HG02571 (cell line): ENCODE data around the gene INPP5A.

Experiments used
- ATAC-seq: cut with Tn5 transposase; IDR thresholded peaks from one replicate; pipeline ENCODE4 v1.9.1; 2021; ENCODE audit warnings: mild to moderate bottlenecking, moderate library complexity; ENCODE audit not compliant: unreplicated experiment

The INPP5A gene

GRCh38 chr10:132685921-132686680, 148.5 kb downstream of the INPP5A start:
- ATAC-seq: no peak

- no peak for ATAC-seq
These were observed 149.8 kb downstream of the INPP5A start for GRCh38 chr10:132687181-132687892.

- ATAC-seq: no peak
These were observed 150.4 kb downstream of the INPP5A start for GRCh38 chr10:132687893-132688579.

GRCh38 chr10:132688580-132689420, 151.2 kb downstream of the INPP5A start:
- ATAC-seq: no peak

- no peak for ATAC-seq
These were observed 152.3 kb downstream of the INPP5A start for GRCh38 chr10:132689721-132690360.

GRCh38 chr10:132690401-132690800, 152.8 kb downstream of the INPP5A start:
- no peak for ATAC-seq

- no peak for ATAC-seq
These were observed 153.4 kb downstream of the INPP5A start for GRCh38 chr10:132690821-132691610.

GRCh38 chr10:132691711-132692153, 154.1 kb downstream of the INPP5A start:
- no peak for ATAC-seq

- no peak for ATAC-seq
These were observed 154.7 kb downstream of the INPP5A start for GRCh38 chr10:132692311-132692710.

- ATAC-seq: no peak
These were observed 156.1 kb downstream of the INPP5A start for GRCh38 chr10:132693676-132694075.

- no peak for ATAC-seq
These were observed 158.6 kb downstream of the INPP5A start for GRCh38 chr10:132696204-132696603.

- no peak for ATAC-seq
These were observed 159.4 kb downstream of the INPP5A start for GRCh38 chr10:132696728-132697577.

- ATAC-seq: no peak
These were observed 160.1 kb downstream of the INPP5A start for GRCh38 chr10:132697578-132698200.

- no peak for ATAC-seq
These were observed 160.7 kb downstream of the INPP5A start for GRCh38 chr10:132698211-132698751.

GRCh38 chr10:132698761-132699391, 161.3 kb downstream of the INPP5A start:
- ATAC-seq: no peak

- no peak for ATAC-seq
These were observed 162.0 kb downstream of the INPP5A start for GRCh38 chr10:132699411-132700155.
